BJ (cell line): Measurements from ENCODE around the gene KRTAP10-4. TPM values are rescaled to one million over a fixed set of nuclear protein-coding genes. Genes with fewer than 3 reads are reported as not detected.
"Not testable (repeated sequence)": the region's sequence is repeated elsewhere in the genome, so short reads cannot be mapped to it uniquely, and the experiment has no call there.

Experiments used
- CTCF ChIA-PET: fragments of 350-600 bp; formaldehyde crosslinking; extraction: SDS; loops from one replicate; lab custom pipeline; 2021; ENCODE audit warnings: antibody characterized with exemption, inconsistent platforms; lab: Yijun Ruan, JAX
- POLR2A ChIA-PET: fragments of 300-600 bp; sonication (Branson Sonifier 250); formaldehyde crosslinking; extraction: SDS; loops from one replicate; lab custom pipeline; 2021; ENCODE audit warnings: antibody characterized with exemption; lab: Charles Lee
- DNase-seq: peaks from one replicate; pipeline ENCODE4 v3.0.0-alpha.2; 2011; ENCODE audit warnings: low read depth
- H3K27me3 ChIP-seq: 2 replicates; pipeline ENCODE4 v1.6.0; 2011; ENCODE audit warnings: low read length; ENCODE audit not compliant: control insufficient read depth, insufficient read depth
- H3K36me3 ChIP-seq: 2 replicates; pipeline ENCODE4 v1.5.1; 2011; ENCODE audit warnings: low read length; ENCODE audit not compliant: control insufficient read depth, insufficient read depth
- H3K4me3 ChIP-seq: 2 replicates; pipeline ENCODE4 v1.5.1; 2011; ENCODE audit warnings: low read depth, mild to moderate bottlenecking, control low read depth, low read length
- CTCF ChIP-seq: IDR thresholded peaks from 2 replicates; pipeline ENCODE4 v1.5.1; 2011; ENCODE audit warnings: low read depth, mild to moderate bottlenecking, control low read depth, inconsistent platforms, low read length, moderate library complexity; ENCODE audit not compliant: insufficient read depth
- polyA plus RNA-seq: library from polyadenylated mRNA; depleted of rRNA; stranded (reverse); fragments of >200 nt; gene quantifications from 2 replicates; pipeline ENCODE4 v1.2.3, GENCODE V29; 2011

Gene KRTAP10-4
- polyA plus RNA-seq, 1 experiment, result not detected

- no peak for DNase-seq
These were observed 29.8 kb downstream of the KRTAP10-4 start for GRCh38 chr21:44603109-44603875.

DNA sequence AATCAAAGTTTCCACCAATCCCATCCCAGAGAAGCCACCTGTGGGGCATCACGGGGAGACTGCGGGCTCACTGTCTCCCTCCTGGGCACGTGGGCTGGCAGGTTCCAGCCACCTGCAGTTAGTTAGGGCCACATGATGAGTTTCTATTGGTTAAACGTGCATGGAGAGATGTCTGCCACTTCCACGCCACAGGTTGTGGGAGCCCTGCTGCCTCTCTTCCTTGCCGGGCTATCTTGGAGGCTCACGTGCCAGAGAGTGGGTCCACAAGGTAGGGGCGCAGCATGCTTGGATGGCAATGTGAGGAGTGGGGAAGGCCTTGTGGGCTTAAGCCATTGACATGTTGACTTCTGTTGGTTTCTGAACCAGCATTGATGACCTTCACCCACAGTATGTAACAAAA lies 30.4 kb downstream of the KRTAP10-4 start:
- ChIA-PET CTCF (no interaction called here), POLR2A (no interaction called here)
- DNase-seq, result no peak
- Histone ChIP-seq H3K36me3 (no peaks in the 10 kb centered on the region), H3K27me3 (no peaks in the 10 kb centered on the region), H3K4me3 (no peak overlapping the region)
- TF ChIP-seq CTCF, result no peak

More at GRCh38 chr21:44603109-44603875, 29.8 kb downstream of the KRTAP10-4 start:
- no peaks in the 10 kb centered on the region for H3K36me3 ChIP-seq
- H3K4me3 ChIP-seq, result no peak overlapping the region
- no peaks in the 10 kb centered on the region for H3K27me3 ChIP-seq
- ChIA-PET POLR2A (no interaction called here), CTCF (no interaction called here)
- TF ChIP-seq CTCF, result no peak

- H3K27me3 ChIP-seq, result no peaks in the 10 kb centered on the region
- ChIA-PET POLR2A (no interaction called here), CTCF (interaction anchor here (1.1 kb wide), 1 partner anchor 187 kb away, joined by 3 read pairs; no protein-coding TSS in a partner anchor)
- TF ChIP-seq CTCF, result no peak
- no peak overlapping the region for H3K4me3 ChIP-seq
- no peak for DNase-seq
- H3K36me3 ChIP-seq, result no peaks in the 10 kb centered on the region
These were observed 33.0 kb downstream of the KRTAP10-4 start for GRCh38 chr21:44606495-44606894.

DNA sequence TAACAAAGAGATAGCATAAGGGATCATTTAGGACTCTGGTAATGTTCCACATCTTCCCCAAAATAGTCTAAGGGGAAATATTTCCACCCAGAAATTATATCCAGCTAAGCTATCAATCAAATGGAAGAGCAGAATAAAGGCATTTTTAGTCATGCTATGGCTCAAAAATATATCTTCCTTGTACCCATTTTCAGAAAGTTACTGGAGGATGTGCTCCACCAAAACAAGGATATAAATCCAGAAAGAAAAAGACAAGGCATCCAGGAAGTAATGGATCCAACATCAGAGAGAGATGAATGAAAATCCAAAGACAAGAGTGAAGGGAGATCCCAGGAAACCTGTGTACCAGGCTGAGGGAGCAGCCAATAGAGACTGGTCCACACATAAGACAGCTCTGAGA lies 35.7 kb downstream of the KRTAP10-4 start:
- Histone ChIP-seq H3K36me3 (no peaks in the 10 kb centered on the region), H3K4me3 (no peak overlapping the region), H3K27me3 (no peaks in the 10 kb centered on the region)
- no peak for TF ChIP-seq CTCF
- no peak for DNase-seq
- CTCF ChIA-PET, result no interaction called here
- POLR2A ChIA-PET, result no interaction called here

GRCh38 chr21:44610157-44610843 lies 36.8 kb downstream of the KRTAP10-4 start:
- H3K27me3 ChIP-seq, CTCF ChIA-PET, H3K4me3 ChIP-seq, POLR2A ChIA-PET, H3K36me3 ChIP-seq, DNase-seq: not testable (repeated sequence)
